ENCODE results near the gene HEBP2. TPM values are rescaled to one million over a fixed set of nuclear protein-coding genes. Genes with fewer than 3 reads are reported as not detected.
A peak's percentile ranks its signal among the peaks of the same experiment; 100 is the strongest.

Gene HEBP2
- total RNA-seq, 1 experiment from 2014 or later = 71.2 TPM

DNA sequence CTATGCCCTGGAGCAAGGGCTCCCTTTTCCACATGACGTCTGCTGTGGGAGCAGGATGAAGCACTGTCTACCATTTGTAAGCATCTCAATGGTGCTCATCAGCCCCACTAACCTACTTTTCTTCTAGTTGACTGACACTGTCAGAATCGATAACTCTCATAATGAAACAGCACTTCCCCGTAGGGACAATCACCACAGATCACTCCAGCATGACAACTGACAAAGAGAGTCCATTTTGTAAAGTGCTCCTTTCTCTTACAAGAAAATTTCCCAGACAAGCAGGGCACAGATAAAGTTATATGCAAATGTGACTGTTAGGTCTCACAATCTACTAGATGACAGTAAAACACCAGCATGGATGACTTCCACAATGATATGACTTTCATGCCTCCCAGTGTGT is 46.4 kb downstream of the HEBP2 start:
- H3K36me3 Mint-ChIP-seq (ENCODE audit: insufficient read depth, unreplicated experiment) = peaks cover 5% of the 10 kb centered on the region
- DNase-seq (ENCODE audit: unreplicated experiment) = no peak
- no peaks in the 10 kb centered on the region for H3K27me3 Mint-ChIP-seq (ENCODE audit: insufficient read depth, unreplicated experiment)
- H3K27ac Mint-ChIP-seq (ENCODE audit: low read depth, unreplicated experiment) = no peak overlapping the region
- H3K4me1 Mint-ChIP-seq (ENCODE audit: insufficient read depth, unreplicated experiment) = peaks cover 10% of the 10 kb centered on the region
- no TSS peak for BruUV-seq (replicated peaks)
- H3K9me3 Mint-ChIP-seq (ENCODE audit: unreplicated experiment) = no peaks in the 10 kb centered on the region
- no peak overlapping the region for H3K4me3 Mint-ChIP-seq (ENCODE audit: unreplicated experiment)
- CTCF ChIA-PET = interaction anchor here (0.6 to 3.5 kb wide), 3 partner anchors 58 to 76 kb away, joined by 3 to 13 read pairs (median 3); no protein-coding TSS in a partner anchor
- POLR2A ChIA-PET = interaction anchor here (0.6 to 1.4 kb wide), 3 partner anchors 31 to 235 kb away, joined by 3 to 5 read pairs (median 3); no protein-coding TSS in a partner anchor
- TF ChIP-seq, protein P1, sequence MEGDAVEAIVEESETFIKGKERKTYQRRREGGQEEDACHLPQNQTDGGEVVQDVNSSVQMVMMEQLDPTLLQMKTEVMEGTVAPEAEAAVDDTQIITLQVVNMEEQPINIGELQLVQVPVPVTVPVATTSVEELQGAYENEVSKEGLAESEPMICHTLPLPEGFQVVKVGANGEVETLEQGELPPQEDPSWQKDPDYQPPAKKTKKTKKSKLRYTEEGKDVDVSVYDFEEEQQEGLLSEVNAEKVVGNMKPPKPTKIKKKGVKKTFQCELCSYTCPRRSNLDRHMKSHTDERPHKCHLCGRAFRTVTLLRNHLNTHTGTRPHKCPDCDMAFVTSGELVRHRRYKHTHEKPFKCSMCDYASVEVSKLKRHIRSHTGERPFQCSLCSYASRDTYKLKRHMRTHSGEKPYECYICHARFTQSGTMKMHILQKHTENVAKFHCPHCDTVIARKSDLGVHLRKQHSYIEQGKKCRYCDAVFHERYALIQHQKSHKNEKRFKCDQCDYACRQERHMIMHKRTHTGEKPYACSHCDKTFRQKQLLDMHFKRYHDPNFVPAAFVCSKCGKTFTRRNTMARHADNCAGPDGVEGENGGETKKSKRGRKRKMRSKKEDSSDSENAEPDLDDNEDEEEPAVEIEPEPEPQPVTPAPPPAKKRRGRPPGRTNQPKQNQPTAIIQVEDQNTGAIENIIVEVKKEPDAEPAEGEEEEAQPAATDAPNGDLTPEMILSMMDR (IDR thresholded peaks at IDR 0.05; ENCODE audit: unreplicated experiment) = no peak
- intact Hi-C loops (cut with micrococcal nuclease) = no loop called here

DNA sequence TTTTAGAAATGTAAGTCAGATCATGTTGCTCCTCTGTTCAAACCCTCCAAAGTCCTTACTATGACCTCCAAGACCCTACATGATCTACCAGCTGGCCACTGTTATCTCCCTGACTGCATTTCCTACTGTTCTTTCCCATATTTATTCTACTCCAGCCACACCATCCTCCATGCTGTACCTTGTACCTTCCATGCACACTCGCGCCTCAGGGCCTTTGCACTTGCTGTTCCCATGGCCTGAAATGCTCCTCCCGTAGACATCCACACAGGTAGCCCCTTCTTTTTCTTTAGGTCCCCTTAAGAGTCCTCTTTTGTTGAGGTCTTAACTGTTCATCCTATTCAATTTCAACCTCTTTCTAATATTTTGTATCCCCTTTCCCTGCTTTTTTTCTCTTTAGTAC is 47.0 kb downstream of the HEBP2 start:
- no TSS peak for BruUV-seq (replicated peaks)

DNA sequence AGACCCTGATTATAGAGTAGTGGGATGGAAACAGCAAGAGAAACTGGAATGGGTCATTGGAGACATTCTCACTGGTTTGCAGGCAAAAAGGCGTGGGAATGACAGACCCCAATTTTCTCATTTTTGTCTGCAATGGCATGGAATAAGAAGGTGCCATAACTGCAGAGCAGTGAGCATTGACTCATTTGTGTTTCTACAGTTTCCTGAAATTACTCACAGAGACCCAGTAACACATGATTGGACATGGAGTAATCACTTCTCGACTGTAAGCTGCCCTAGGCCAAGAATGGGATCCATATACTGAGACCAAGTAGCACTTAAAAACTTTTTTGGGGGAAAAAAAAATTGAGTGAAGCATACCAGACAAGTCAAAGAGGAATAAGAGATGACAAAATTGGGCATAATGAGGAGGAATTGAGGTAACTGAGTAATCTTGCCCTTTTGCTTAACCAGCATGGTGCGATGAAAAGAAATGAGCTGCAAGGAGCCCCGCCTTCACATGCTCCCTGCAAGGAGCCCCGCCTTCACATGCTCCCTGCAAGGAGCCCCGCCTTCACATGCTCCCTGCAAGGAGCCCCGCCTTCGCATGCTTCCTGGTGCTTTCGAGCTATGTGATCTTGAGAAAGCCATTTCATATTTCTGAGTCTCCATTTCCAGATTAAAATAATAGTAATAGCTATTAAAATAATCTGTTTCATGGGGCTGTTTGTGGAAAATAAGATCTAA is 51.1 kb downstream of the HEBP2 start:
- Mint-ChIP-seq H3K4me3 (ENCODE audit: unreplicated experiment) (peak overlapping the region; percentile 68), H3K36me3 (ENCODE audit: insufficient read depth, unreplicated experiment) (peaks cover 5% of the 10 kb centered on the region), H3K4me1 (ENCODE audit: insufficient read depth, unreplicated experiment) (peaks cover 10% of the 10 kb centered on the region), H3K27ac (ENCODE audit: low read depth, unreplicated experiment) (peak overlapping the region; percentile 82), H3K27me3 (ENCODE audit: insufficient read depth, unreplicated experiment) (no peaks in the 10 kb centered on the region), H3K9me3 (ENCODE audit: unreplicated experiment) (no peaks in the 10 kb centered on the region)
- DNase-seq (ENCODE audit: unreplicated experiment) = peak; percentile 75
- CTCF ChIA-PET = interaction anchor here (0.6 to 4.1 kb wide), 11 partner anchors 10 to 510 kb away, joined by 3 to 32 read pairs (median 7); no protein-coding TSS in a partner anchor
- POLR2A ChIA-PET = interaction anchor here (0.6 to 4.5 kb wide), 24 partner anchors 10 to 726 kb away, joined by 3 to 72 read pairs (median 4); partner anchors contain the start of gene HEBP2
- TF ChIP-seq, protein P1 (IDR thresholded peaks at IDR 0.05; ENCODE audit: unreplicated experiment) = no peak
- BruUV-seq (replicated peaks) = no TSS peak
- intact Hi-C loops (cut with micrococcal nuclease) = loop anchor here (1.0 to 5.0 kb wide), 2 partner anchors 44 to 52 kb away; no protein-coding TSS in a partner anchor

More for the DNA sequence above, 47.0 kb downstream of the HEBP2 start:
- intact Hi-C loops (cut with micrococcal nuclease) = no loop called here
- CTCF ChIA-PET = interaction anchor here (0.5 to 1.0 kb wide), 5 partner anchors 22 to 189 kb away, joined by 3 to 5 read pairs (median 3); no protein-coding TSS in a partner anchor
- POLR2A ChIA-PET = no interaction called here
- Mint-ChIP-seq H3K27ac (ENCODE audit: low read depth, unreplicated experiment) (no peak overlapping the region), H3K4me3 (ENCODE audit: unreplicated experiment) (no peak overlapping the region), H3K9me3 (ENCODE audit: unreplicated experiment) (no peaks in the 10 kb centered on the region), H3K4me1 (ENCODE audit: insufficient read depth, unreplicated experiment) (peaks cover 10% of the 10 kb centered on the region), H3K36me3 (ENCODE audit: insufficient read depth, unreplicated experiment) (peaks cover 5% of the 10 kb centered on the region), H3K27me3 (ENCODE audit: insufficient read depth, unreplicated experiment) (no peaks in the 10 kb centered on the region)
- TF ChIP-seq, protein P1 (IDR thresholded peaks at IDR 0.05; ENCODE audit: unreplicated experiment) = no peak
- DNase-seq (ENCODE audit: unreplicated experiment) = no peak

DNA sequence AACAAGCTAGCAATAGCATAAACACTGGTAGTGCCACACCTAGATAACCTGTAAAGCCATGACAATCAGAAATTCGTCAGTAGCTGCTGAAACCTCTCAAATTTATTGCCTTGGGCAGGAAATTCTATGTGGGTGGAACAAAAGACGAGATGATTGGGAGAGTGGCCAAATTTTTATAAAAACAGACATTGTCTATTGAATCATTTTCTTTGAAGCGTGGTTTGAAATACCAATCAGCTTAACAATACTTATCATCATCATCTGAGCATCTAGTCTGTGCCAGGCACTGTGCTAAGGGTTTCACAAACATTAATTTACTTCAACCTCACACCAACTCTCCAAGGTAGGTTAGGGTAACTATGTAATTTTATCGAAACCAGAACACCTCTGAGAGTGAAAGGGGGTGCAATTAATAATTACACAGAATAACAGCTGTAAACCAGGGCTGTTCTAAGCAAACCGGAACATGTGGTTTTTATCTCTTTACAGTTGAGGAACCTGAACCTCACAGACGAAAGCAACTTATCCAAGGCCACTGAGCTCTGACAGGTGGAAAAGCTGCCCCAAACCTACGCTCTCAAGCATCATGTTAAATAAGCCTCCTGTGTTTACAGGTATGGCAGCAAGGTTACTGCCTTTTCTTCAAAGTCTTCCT is 51.9 kb downstream of the HEBP2 start:
- BruUV-seq (replicated peaks) = no TSS peak
- intact Hi-C loops (cut with micrococcal nuclease) = loop anchor here (1.0 to 5.0 kb wide), 2 partner anchors 45 to 51 kb away; no protein-coding TSS in a partner anchor
- POLR2A ChIA-PET = interaction anchor here (0.6 to 4.5 kb wide), 24 partner anchors 10 to 727 kb away, joined by 3 to 72 read pairs (median 5); partner anchors contain the start of gene HEBP2

More for the DNA sequence above, 51.9 kb downstream of the HEBP2 start:
- TF ChIP-seq, protein P1 (IDR thresholded peaks at IDR 0.05; ENCODE audit: unreplicated experiment) = no peak
- Mint-ChIP-seq H3K36me3 (ENCODE audit: insufficient read depth, unreplicated experiment) (peaks cover 6% of the 10 kb centered on the region), H3K4me1 (ENCODE audit: insufficient read depth, unreplicated experiment) (peaks cover 10% of the 10 kb centered on the region), H3K27me3 (ENCODE audit: insufficient read depth, unreplicated experiment) (no peaks in the 10 kb centered on the region), H3K9me3 (ENCODE audit: unreplicated experiment) (no peaks in the 10 kb centered on the region), H3K4me3 (ENCODE audit: unreplicated experiment) (peak overlapping the region; percentile 68), H3K27ac (ENCODE audit: low read depth, unreplicated experiment) (peak overlapping the region; percentile 82)
- DNase-seq (ENCODE audit: unreplicated experiment) = peak; percentile 94
- CTCF ChIA-PET = interaction anchor here (0.6 to 4.1 kb wide), 15 partner anchors 9 to 511 kb away, joined by 3 to 32 read pairs (median 3); no protein-coding TSS in a partner anchor
